ENCODE data around the gene ATP5IF1. TPM values are rescaled to one million over a fixed set of nuclear protein-coding genes. Genes with fewer than 3 reads are reported as not detected.
A peak's percentile ranks its signal among the peaks of the same experiment; 100 is the strongest.

ATP5IF1 gene
- total and polyA plus RNA-seq, 10 of the 15 experiments (the other 5 are each of a cell fraction or from before 2014, with no cell fraction given) = 253 to 1,210 (median 418) TPM

DNA sequence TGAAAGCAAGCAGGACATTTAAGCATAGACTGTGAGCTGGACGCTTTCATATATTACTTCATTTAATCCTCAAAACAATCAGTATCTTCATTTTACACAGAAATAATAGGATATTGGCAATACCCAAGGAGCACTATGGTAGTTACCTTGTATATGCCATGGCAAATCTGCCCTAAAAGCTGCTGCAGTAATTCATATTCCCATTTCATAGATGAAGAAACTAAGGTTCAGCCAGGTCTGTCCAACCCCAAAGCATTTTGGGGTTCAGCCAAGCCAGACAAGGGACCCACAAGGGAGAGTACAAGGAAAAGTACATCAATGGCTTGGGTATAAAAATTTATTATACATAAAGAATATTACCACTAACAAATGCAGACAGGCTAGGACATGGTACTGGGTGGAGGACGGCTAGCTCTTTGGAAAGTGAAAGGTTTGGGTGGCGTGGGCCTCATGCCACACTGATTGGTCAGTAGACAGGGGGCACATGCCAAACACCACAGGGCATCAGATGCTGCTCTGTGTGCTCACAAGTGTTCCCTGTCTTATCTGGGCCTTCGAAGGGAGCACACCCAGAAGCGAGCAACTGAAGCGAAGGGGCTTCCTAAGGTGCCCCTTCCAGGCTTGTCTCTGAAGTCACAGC is 35.6 kb upstream of the ATP5IF1 start (continued):
- TF ChIP-seq ZBTB11 (CRISPR knock-in tag; IDR thresholded peaks at IDR 0.05) (no peak), TARDBP (IDR thresholded peaks at IDR 0.05; ENCODE audit: borderline replicate concordance) (no peak), RBBP5 (conservative IDR thresholded peaks at IDR 0.05) (no peak; the same call in 1 of the 2 replicates), REST (IDR thresholded peaks at IDR 0.05; ENCODE audit: low read depth, low read length) (no peak), EP300 (IDR thresholded peaks at IDR 0.05; ENCODE audit: borderline replicate concordance in 1 of 2, control insufficient read depth in 1 of 2, low read depth in 2 of 2, low read length in 2 of 2) (no peak), SIN3A (IDR thresholded peaks at IDR 0.05; ENCODE audit: low read depth, low read length) (no peak), CHD1 (IDR thresholded peaks at IDR 0.05; ENCODE audit: low read depth, low read length) (no peak), NRF1 (conservative IDR thresholded peaks at IDR 0.05; ENCODE audit: low read depth, low read length) (no peak), RFX5 (IDR thresholded peaks at IDR 0.05; ENCODE audit: low read depth, low read length) (no peak), SMARCA5 (IDR thresholded peaks at IDR 0.05) (peak; percentile 94), FOS (IDR thresholded peaks at IDR 0.05; ENCODE audit: borderline replicate concordance, extremely low read depth, insufficient read length) (no peak), MXI1 (IDR thresholded peaks at IDR 0.05; ENCODE audit: low read depth, low read length) (peak; percentile 69), E4F1 (IDR thresholded peaks at IDR 0.05; ENCODE audit: borderline replicate concordance, partially characterized antibody) (no peak), ZBED1 (IDR thresholded peaks at IDR 0.05; ENCODE audit: borderline replicate concordance) (no peak; the same call in 1 of the 2 replicates)
- TF ChIP-seq, protein P1, sequence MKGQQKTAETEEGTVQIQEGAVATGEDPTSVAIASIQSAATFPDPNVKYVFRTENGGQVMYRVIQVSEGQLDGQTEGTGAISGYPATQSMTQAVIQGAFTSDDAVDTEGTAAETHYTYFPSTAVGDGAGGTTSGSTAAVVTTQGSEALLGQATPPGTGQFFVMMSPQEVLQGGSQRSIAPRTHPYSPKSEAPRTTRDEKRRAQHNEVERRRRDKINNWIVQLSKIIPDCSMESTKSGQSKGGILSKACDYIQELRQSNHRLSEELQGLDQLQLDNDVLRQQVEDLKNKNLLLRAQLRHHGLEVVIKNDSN (IDR thresholded peaks at IDR 0.05; ENCODE audit: borderline replicate concordance, extremely low read length, insufficient read depth, low read depth, low read length) = no peak
